COLO668 (cell line): ENCODE measurements around the gene GIGYF2.

ENCODE experiments used
- DNase-seq: peaks from one replicate; lab custom pipeline; 2025; ENCODE audit not compliant: unreplicated experiment; lab: John Stamatoyannopoulos, UW

GIGYF2 gene

DNA sequence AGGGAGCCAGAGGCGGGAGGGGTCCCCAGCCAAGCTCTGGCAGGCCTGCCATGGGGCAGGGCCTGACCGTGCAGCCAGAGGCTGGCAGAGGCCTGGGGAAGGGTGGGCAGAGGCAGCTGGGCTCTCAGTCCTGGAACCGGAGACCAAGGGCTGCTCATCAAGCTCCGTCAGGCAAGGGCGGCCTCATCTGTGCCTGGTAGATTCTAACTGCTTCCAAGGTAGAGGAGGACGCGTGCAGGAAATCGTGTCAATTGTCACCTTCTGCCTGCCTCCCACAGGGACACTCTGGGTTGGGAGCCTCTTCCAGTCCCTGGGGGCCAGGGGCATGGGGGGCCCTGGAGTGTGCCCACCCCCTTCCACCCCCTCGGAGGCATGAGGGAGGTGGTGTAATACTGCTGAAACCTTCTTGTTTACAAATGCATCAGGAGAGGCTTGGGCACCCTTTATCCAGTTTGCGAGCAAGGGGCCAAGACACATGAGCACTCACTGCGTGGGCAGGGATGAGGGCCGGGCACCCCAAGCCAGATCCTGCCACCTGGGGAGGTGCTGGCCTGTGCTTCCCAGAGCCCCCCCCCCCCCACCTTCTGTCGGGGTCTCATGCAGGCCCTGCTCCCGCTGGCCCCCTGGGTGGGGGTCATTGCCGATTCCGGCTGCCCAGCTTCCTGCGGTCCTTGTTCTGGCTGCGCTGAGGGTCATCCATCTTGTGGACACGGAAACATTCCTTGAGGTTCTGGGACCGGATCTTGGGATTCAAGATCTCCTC lies 181.9 kb downstream of the GIGYF2 start:
- DNase-seq = no peak

- no peak for DNase-seq
Observed at GRCh38 chr2:232879618-232880494, 182.7 kb downstream of the GIGYF2 start.

DNA sequence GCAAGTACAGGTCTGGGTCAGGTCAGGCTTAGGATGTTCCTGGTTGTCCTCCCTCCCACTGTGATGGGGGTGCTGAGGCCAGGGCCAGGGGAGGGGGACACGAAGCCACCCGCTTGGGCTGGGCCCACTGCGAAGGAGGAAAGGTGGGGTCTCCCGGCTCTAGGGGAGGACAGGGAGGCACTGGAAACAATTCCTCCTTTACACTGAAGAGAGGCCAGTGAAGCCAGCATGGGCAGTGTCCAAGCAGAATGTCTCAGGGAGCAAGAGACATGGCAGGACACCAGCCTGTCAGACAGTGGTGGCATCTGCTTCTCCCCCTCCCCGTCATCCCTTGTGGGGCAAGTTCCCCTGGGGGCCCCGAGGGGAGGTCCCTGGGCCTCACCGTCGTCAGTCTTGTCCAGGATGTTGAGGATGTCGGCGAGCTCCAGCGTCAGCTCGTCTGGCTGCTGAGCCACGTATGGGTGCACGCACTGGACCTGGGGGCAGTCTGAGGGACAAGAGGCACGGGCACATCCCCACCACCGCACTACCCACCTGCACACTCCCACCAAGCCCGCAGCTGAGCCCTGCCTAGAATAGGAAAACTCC lies 183.7 kb downstream of the GIGYF2 start:
- no peak for DNase-seq

- no peak for DNase-seq
Observed at GRCh38 chr2:232882085-232882484, 185.0 kb downstream of the GIGYF2 start.

DNA sequence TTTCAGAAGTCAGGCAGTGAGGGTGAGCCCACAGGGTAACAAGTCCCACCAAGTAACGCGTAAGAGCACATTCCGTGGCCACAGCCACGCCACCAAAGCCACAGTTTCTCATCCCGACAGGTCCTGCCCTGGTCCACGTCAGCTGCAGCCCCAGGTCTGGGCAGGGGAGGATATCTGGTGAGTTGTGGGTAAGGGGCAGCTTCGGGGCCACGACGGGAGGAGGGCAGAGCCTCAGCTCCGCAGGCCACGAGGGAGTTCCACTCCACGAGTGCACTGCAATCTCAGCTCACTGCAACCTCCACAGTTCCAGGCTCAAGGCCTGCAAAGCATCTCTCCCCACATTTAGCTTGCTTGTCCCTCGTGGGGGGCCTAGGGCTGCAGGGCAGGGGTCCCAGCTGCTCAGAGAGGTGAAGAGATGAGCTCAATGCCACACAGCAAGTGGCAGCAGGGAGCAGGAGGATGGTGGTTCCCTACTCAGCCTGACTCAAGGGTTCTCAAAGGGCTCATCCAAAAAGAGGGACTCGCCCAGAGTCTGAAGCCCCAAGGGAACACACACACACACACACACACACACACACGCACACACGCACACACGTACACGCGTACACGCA lies 185.5 kb downstream of the GIGYF2 start:
- no peak for DNase-seq

DNA sequence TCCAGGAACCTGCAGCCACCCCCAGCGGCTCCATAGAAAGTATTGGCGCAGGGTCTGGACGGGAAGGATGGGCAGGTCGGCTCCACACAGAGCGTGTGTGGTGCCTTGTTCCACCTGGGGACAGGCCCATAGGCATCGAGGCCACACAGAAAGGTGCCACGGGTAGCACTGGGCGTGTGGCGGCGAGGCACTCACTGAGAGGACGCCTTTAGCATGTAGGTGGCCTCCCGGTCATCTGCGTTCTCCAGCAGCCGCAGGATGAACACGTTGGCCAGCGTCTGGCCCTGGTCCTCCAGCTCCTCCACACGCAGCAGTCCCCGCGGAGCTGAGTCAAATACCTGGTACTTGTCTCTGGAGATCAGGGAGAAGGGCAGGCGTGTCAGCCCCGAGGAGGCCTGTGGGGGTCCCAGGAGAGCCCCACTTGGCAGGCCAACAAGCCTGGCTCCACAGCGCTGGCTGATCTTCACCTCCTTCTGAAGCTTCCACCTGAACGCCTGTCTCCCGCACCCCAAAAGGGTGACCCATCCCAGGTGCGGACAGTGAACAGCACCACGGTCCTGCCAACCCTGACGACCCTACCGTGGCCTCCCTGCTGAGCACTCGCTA lies 186.1 kb downstream of the GIGYF2 start:
- no peak for DNase-seq

GRCh38 chr2:232884001-232884421 lies 186.9 kb downstream of the GIGYF2 start:
- DNase-seq = no peak

- no peak for DNase-seq
Observed at GRCh38 chr2:232884549-232885263, 187.6 kb downstream of the GIGYF2 start.

- DNase-seq = no peak
Observed at GRCh38 chr2:232885264-232885961, 188.3 kb downstream of the GIGYF2 start.

DNA sequence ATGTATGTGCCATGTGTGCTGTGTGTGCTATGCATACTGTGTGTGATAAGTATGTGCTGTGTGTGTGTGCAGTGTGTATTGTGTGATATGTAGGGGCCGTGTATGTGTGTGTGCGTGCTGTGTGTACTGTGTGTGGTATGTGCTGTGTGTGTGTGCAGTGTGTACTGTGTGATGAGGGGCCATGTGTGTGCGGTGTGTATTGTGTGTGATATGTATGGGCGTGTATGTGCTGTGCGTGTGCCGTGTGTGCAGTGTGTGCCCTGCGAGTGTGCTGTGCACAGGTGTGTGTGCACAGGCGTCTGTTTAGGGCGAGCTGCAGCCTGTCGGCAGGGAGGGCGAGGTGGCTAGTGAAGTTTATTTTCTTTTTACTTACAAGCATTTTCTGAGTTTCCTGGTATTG lies 189.0 kb downstream of the GIGYF2 start:
- DNase-seq = no peak

- no peak for DNase-seq
Observed at GRCh38 chr2:232886632-232887031, 189.5 kb downstream of the GIGYF2 start.

DNA sequence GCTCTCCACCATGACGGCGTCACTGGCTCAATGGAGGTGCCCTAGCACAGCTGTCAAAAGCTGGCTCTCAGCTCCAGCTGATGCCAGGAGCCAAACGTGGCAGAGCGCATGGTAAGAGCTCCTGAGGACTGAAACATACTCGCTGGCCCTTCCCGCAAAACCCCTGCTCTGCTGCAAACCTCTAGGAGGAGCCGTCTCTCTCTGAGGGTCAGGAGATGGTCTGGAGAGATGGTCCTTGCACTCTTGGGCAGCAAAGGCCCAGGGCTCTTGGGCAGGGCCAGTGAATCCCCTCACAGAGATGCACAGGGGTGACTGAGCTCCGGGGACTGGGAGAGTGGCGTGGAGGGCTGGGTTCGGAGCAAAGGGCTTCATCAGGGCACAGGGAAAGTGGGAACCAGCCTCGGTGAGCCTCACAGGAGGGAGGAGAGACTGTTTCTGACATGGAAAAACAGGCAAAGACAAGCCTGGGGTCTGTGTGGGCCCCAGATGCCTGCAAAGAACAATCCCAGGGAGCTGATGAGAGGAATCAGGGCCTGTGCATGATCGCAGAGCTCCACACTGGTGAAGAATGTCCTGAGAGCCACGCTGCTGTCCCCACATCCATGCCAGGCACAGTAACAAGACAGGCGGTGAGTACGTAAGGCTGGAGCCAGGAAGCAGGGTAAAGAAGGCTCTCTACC lies 190.2 kb downstream of the GIGYF2 start:
- no peak for DNase-seq

- DNase-seq = no peak
Observed at GRCh38 chr2:232888099-232888836, 191.1 kb downstream of the GIGYF2 start.

- no peak for DNase-seq
Observed at GRCh38 chr2:232888839-232889529, 191.9 kb downstream of the GIGYF2 start.

- no peak for DNase-seq
Observed at GRCh38 chr2:232889876-232890401, 192.8 kb downstream of the GIGYF2 start.

DNA sequence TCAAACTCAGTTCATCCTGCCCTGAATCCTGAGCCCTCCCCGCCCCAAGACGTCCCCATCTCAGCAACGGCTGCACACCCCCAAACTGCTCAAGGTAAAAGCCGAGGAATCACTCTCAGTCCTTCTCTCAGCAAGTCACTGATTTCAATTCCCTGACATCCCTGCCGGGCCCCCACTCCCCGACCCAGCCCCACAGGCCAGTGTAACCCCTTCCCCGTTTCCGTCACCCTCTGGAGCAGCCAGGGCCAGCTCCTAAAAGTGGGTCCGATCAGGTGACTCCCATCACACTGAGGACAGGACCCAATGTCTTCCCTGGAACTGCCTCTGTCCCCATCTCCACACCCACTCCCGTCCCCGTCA lies 193.4 kb downstream of the GIGYF2 start:
- no peak for DNase-seq

GRCh38 chr2:232890896-232891601 lies 193.9 kb downstream of the GIGYF2 start:
- DNase-seq = peak; percentile 68
